ENCODE measurements around the gene ARHGEF6. TPM values are rescaled to one million over a fixed set of nuclear protein-coding genes. Genes with fewer than 3 reads are reported as not detected.

ARHGEF6 gene
- total RNA-seq, 1 donor from 2014 or later: 32.4 TPM

- H3K27ac Mint-ChIP-seq: no peak overlapping the region
- DNase-seq: no peak
- CTCF ChIA-PET: no interaction called here
These were observed 34.4 kb upstream of the ARHGEF6 start for GRCh38 chrX:136814847-136815750.

GRCh38 chrX:136812286-136812685 is 31.6 kb upstream of the ARHGEF6 start:
- no peaks in the 10 kb centered on the region for H3K9me3 Mint-ChIP-seq
- no peaks in the 10 kb centered on the region for H3K36me3 Mint-ChIP-seq (ENCODE audit: low read depth)
- H3K4me3 Mint-ChIP-seq: no peak overlapping the region
- ATAC-seq (ENCODE audit: low read depth): no peak
- POLR2A ChIA-PET: no interaction called here
- H3K4me1 Mint-ChIP-seq: no peaks in the 10 kb centered on the region
- intact Hi-C loops (cut with micrococcal nuclease): no loop called here
- CTCF ChIA-PET: no interaction called here
- no peak for DNase-seq
- H3K27me3 Mint-ChIP-seq: no peaks in the 10 kb centered on the region
- no peak overlapping the region for H3K27ac Mint-ChIP-seq
- TF ChIP-seq CTCF (IDR thresholded peaks at IDR 0.05): no peak

More at GRCh38 chrX:136814847-136815750, 34.4 kb upstream of the ARHGEF6 start:
- no peak for ATAC-seq (ENCODE audit: low read depth)
- POLR2A ChIA-PET: no interaction called here
- Mint-ChIP-seq H3K27me3 (no peaks in the 10 kb centered on the region), H3K4me3 (no peak overlapping the region), H3K36me3 (ENCODE audit: low read depth) (peaks cover 4% of the 10 kb centered on the region), H3K9me3 (no peaks in the 10 kb centered on the region), H3K4me1 (no peaks in the 10 kb centered on the region)
- intact Hi-C loops (cut with micrococcal nuclease): no loop called here
- TF ChIP-seq CTCF (IDR thresholded peaks at IDR 0.05): no peak

GRCh38 chrX:136810493-136810892 is 29.8 kb upstream of the ARHGEF6 start:
- DNase-seq: no peak
- ChIA-PET POLR2A (no interaction called here), CTCF (no interaction called here)
- intact Hi-C loops (cut with micrococcal nuclease): no loop called here
- no peak for TF ChIP-seq CTCF (IDR thresholded peaks at IDR 0.05)
- H3K27ac Mint-ChIP-seq: no peak overlapping the region
- no peak for ATAC-seq (ENCODE audit: low read depth)
- H3K4me3 Mint-ChIP-seq: no peak overlapping the region
- H3K27me3 Mint-ChIP-seq: no peaks in the 10 kb centered on the region
- H3K4me1 Mint-ChIP-seq: no peaks in the 10 kb centered on the region
- no peaks in the 10 kb centered on the region for H3K36me3 Mint-ChIP-seq (ENCODE audit: low read depth)
- H3K9me3 Mint-ChIP-seq: no peaks in the 10 kb centered on the region

GRCh38 chrX:136806891-136807410 is 26.2 kb upstream of the ARHGEF6 start:
- no peaks in the 10 kb centered on the region for H3K36me3 Mint-ChIP-seq (ENCODE audit: low read depth)

More at GRCh38 chrX:136806891-136807410, 26.2 kb upstream of the ARHGEF6 start:
- no peak for TF ChIP-seq CTCF (IDR thresholded peaks at IDR 0.05)
- no peak for DNase-seq
- CTCF ChIA-PET: no interaction called here
- H3K27me3 Mint-ChIP-seq: no peaks in the 10 kb centered on the region
- ATAC-seq (ENCODE audit: low read depth): no peak
- no peak overlapping the region for H3K27ac Mint-ChIP-seq
- H3K9me3 Mint-ChIP-seq: no peaks in the 10 kb centered on the region
- no peak overlapping the region for H3K4me3 Mint-ChIP-seq
- POLR2A ChIA-PET: no interaction called here
- intact Hi-C loops (cut with micrococcal nuclease): no loop called here
- H3K4me1 Mint-ChIP-seq: no peaks in the 10 kb centered on the region
